ENCODE measurements around the gene COL6A1.
"Not testable (repeated sequence)": the region's sequence is repeated elsewhere in the genome, so short reads cannot be mapped to it uniquely, and the experiment has no call there.

The COL6A1 gene

GRCh38 chr21:45996311-45997204 is 15.0 kb downstream of the COL6A1 start:
- no peak for DNase-seq

DNA sequence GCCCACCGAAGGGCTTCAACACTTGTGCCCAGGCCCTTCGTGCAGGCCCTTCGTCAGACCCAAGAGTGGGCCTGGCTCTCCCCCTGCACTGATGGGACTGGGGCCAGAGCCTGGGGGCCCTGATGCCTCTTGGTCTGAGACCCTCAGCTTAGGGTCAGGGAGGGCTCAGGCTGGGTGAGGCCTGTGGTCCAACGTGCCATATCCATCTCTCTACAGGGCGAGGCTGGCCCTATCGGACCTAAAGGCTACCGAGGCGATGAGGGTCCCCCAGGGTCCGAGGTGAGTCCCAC is 15.6 kb downstream of the COL6A1 start:
- no peak for DNase-seq

DNA sequence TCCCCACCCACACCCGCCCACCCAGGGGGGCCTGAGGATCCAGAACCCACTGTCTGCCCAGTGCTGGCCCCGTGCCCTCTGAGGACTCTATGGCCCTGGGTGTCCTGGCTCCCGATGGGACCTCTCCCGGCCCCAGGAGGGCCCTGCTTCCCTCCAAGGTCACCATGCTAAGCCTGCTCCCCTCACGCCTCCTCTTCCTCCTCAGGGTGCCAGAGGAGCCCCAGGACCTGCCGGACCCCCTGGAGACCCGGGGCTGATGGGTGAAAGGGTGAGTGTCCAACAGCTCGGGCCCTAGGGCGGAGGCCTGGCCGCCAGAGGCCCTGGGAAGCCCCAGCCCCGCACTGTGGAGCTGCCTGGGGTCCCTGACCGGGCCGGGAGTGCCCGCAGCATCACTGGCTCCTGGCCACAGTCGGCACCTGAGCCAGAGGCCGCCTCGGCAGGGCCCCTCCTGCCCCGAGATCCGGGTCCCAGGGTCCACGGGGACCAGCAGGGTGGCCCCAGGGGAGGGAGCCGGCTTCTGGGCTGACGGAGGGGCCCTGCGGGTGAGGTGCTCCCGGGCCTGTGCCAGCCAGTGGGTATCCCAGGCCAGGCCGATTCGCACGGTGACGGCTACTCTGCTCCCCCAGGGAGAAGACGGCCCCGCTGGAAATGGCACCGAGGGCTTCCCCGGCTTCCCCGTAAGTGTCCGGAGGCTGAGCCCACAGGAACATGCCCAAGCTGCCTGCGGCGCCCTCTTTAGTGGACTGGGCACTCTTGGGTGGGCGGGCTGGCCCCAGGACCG is 16.1 kb downstream of the COL6A1 start:
- no peak for DNase-seq

- no peak for DNase-seq
Observed at GRCh38 chr21:45998276-45998701, 16.7 kb downstream of the COL6A1 start.

- no peak for DNase-seq
Observed at GRCh38 chr21:45998871-45999580, 17.5 kb downstream of the COL6A1 start.

- DNase-seq = no peak
Observed at GRCh38 chr21:45999581-46000181, 18.1 kb downstream of the COL6A1 start.

DNA sequence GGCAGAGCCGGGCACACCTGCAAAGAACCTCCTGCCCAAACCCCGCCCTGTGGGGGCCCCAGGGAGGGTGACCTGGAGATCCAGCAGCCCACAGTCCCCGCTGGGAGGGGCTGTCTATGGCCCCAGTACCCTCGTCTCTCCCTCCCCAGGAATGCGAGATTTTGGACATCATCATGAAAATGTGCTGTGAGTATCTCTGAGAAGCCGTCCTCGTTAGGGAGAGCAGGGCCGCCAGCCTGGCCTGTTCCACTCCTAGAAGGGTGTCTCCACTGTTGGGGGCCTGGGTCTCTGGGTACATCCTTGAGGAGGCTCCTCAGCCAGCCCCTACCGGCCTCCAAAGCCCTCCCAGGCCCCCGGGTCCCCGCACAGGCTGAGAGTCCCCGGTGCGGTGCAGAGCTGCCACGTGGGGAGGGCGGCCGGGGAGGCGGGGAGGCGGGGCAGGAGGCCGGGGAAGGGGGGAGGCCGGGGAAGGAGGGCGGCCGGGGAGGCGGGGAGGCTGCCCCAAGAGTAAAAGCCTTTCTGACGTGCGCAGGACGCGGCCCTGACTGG is 18.7 kb downstream of the COL6A1 start:
- no peak for DNase-seq

DNA sequence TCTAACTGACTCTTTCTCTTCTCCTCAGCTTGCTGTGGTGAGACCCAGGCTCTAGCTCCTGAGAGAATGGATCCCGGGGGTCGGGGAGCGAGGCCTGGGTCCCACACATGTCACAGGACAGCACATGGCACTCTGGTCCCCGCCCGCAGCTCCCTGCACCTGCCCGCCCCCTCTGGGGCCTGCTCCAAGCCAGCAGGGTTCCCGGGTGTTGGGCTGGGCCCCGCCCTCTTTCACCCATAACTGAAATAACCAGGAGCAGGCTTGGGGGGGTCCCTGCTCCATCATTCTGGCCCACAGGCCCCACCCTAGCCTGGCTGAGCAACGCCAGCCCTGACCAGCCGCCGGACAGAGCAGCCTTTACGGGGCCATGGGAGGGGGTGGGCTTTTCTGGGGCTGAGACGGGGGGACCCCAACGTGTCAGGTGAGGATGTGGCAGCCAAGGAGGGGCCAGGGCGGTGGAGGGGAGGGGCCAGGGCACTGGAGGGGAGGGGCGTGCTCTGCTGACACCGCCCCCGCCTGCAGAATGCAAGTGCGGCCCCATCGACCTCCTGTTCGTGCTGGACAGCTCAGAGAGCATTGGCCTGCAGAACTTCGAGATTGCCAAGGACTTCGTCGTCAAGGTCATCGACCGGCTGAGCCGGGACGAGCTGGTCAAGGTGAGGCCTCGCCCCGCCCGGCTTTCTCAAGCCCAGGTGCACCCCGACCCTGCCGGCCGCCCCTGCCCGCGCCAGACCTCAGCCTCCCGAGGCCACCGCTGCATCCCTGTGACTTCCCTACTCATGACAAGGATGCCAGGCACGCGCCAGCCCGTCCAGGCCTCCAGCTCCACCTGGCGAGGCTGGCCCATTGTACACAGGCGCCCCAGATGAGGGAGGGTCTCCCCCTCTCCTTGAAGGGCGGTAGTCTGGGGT is 19.4 kb downstream of the COL6A1 start:
- no peak for DNase-seq

DNA sequence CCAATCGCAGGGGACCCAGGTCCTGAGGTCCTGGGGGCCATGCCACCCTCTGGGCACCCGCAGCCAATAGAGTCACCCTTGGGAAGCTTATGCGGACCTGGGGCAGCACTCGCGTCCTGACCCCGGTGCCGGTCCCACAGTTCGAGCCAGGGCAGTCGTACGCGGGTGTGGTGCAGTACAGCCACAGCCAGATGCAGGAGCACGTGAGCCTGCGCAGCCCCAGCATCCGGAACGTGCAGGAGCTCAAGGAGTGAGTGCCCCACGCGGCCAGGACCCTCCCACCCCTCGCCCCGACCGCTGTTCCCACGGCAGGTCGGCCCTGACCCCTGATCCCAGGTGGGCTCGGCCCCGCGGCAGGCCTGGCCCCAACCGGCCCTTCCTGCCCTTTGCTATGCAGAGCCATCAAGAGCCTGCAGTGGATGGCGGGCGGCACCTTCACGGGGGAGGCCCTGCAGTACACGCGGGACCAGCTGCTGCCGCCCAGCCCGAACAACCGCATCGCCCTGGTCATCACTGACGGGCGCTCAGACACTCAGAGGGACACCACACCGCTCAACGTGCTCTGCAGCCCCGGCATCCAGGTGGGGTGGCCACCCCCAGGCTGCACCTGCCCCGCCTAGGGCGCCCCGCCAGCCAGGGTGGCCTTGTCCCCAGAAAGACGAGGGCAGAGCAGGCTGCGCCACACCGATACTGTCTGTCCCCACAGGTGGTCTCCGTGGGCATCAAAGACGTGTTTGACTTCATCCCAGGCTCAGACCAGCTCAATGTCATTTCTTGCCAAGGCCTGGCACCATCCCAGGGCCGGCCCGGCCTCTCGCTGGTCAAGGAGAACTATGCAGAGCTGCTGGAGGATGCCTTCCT is 20.5 kb downstream of the COL6A1 start:
- DNase-seq = no peak

GRCh38 chr21:46002841-46003574 is 21.4 kb downstream of the COL6A1 start:
- DNase-seq = no peak

DNA sequence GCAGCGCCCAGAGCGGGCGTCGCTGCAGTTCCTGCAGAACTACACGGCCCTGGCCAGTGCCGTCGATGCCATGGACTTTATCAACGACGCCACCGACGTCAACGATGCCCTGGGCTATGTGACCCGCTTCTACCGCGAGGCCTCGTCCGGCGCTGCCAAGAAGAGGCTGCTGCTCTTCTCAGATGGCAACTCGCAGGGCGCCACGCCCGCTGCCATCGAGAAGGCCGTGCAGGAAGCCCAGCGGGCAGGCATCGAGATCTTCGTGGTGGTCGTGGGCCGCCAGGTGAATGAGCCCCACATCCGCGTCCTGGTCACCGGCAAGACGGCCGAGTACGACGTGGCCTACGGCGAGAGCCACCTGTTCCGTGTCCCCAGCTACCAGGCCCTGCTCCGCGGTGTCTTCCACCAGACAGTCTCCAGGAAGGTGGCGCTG is 22.0 kb downstream of the COL6A1 start:
- DNase-seq = no peak

GRCh38 chr21:46004168-46004861 is 22.7 kb downstream of the COL6A1 start:
- DNase-seq = no peak

DNA sequence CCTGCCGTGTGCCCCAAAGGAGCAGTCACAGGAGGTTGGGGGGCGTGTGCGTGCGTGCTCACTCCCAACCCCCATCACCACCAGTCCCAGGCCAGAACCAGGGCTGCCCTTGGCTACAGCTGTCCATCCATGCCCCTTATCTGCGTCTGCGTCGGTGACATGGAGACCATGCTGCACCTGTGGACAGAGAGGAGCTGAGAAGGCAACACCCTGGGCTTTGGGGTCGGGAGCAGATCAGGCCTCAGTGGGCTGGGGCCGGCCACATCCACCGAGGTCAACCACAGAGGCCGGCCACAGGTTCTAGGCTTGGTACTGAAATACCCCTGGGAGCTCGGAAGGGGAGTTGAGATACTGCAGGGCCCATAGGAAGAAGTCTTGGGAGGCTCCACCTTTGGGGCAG is 23.5 kb downstream of the COL6A1 start:
- no peak for DNase-seq

GRCh38 chr21:46005481-46005881 is 23.9 kb downstream of the COL6A1 start:
- no peak for DNase-seq

GRCh38 chr21:46005894-46006546 is 24.4 kb downstream of the COL6A1 start:
- not testable (repeated sequence) for DNase-seq

GRCh38 chr21:46006547-46007491 is 25.2 kb downstream of the COL6A1 start:
- no peak for DNase-seq

- no peak for DNase-seq
Observed at GRCh38 chr21:46007492-46007868, 25.9 kb downstream of the COL6A1 start.

Data from effector CD4-positive, alpha-beta T cell (primary cell).